ENCODE measurements around the gene MOSPD2. TPM values are rescaled to one million over a fixed set of nuclear protein-coding genes. Genes with fewer than 3 reads are reported as not detected.

MOSPD2 gene
- total and polyA plus RNA-seq, 8 donors, result 16.6 to 29.7 (median 22.6) TPM

DNA sequence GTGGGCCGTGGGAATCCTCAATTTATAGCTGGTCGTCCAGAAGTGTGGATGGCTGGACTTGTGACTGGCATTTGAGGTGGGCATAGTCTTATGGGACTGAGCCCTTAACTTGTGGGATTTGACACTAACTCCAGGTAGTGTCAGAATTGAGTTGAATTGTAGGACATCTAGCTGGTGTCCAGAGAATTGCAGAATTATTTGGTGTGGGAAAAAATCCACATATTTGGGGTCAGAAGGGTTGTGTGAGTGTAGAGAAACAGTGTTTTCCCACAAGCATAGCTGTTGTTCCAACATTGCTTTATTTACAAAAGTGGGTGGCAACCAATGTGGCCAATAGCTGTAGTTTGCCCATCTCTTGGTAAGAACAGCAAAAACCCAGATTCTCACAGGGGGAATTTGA lies 91.3 kb downstream of the MOSPD2 start:
- Histone ChIP-seq H3K4me1 (no peaks in the 10 kb centered on the region), H3K36me3 (no peaks in the 10 kb centered on the region), H3K4me3 (no peak overlapping the region), H3K9me3 (no peaks in the 10 kb centered on the region), H3K27ac (no peak overlapping the region), H3K27me3 (no peaks in the 10 kb centered on the region)
- DNase-seq, result no peak
- intact Hi-C loops (cut with DNase I), result no loop called here
- TF ChIP-seq CTCF (IDR thresholded peaks at IDR 0.05), result no peak
- ATAC-seq, result no peak

Other genes with a start within 250 kb of the MOSPD2 start
- gene FANCB, start 352 bp upstream of the MOSPD2 start, total RNA-seq, result 1 to 10 TPM; 2.5 to 2.6 TPM
- gene FANCB, start 352 bp upstream of the MOSPD2 start, polyA plus RNA-seq (ENCODE audit: insufficient read length in 6 of 6), result 1 to 10 TPM; 3.5 to 5.7 (median 4.5) TPM

All from left lung (tissue), 10 donors.